ENCODE data around the gene EML6. TPM values are rescaled to one million over a fixed set of nuclear protein-coding genes. Genes with fewer than 3 reads are reported as not detected.
"Not testable (repeated sequence)": the region's sequence is repeated elsewhere in the genome, so short reads cannot be mapped to it uniquely, and the experiment has no call there.

The EML6 gene
- total and polyA plus RNA-seq, 10 of the 15 experiments (the other 5 are each of a cell fraction or from before 2014, with no cell fraction given), result 0.09 to 0.67 (median 0.21) TPM

DNA sequence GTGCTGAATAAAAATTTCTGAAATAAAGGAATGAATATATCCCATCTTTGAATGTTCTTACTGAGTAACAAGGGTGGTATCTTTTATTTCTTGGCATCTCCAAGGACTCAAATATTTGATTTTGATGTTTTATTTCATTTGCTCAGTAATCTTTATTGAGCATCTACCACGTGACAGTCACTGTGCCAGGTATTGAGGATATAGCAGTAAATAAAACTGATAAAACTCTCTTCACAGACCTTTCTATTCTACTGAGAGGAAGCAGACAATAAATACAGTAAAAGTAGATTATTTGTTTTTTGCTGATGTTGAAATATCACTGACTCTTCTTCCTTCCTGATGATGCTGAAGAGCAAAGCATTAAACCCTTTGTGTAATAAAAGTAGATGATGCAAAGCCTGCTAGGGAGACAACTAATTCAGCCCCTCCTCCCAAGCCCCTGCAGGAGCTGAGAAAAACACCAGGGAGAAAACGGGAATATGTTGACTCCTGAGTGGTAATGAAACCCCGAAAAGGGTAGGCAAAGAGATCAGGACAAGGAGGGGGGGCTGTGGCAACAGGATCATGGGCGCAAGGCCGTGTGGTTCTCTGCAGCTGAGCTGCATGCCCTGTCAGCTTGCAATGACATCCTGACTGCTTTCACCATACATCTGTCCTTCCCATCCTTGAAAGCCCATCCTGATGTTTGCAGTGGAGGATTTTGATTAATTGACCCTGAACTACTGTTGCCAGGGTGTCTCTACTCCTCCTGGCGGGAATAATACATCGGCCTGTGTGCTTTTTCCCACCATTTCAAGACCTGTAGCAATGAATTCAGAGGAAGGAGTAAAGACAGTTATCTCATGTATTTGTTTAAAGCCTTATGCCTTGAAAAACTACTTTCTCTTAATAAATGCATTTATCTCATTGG lies 117.4 kb downstream of the EML6 start:
- TF ChIP-seq EP300 (IDR thresholded peaks at IDR 0.05; ENCODE audit: borderline replicate concordance in 1 of 2, control insufficient read depth in 1 of 2, low read depth in 2 of 2, low read length in 2 of 2), result no peak
- no peak for TF ChIP-seq NR2F1 (conservative IDR thresholded peaks at IDR 0.05)
- TF ChIP-seq CBX3 (IDR thresholded peaks at IDR 0.05; ENCODE audit: borderline replicate concordance, low read depth), result no peak
- no peak for TF ChIP-seq GATAD2B (conservative IDR thresholded peaks at IDR 0.05; ENCODE audit: low read depth)
- no peak for TF ChIP-seq CREB1 (IDR thresholded peaks at IDR 0.05; ENCODE audit: low read depth)
- TF ChIP-seq E2F4 (IDR thresholded peaks at IDR 0.05; ENCODE audit: low read depth, low read length), result no peak
- BruUV-seq (replicated peaks), result no TSS peak
- WGBS (ENCODE audit: insufficient coverage, insufficient replicate concordance, low lambda C conversion rate, missing lambda C conversion rate), result 46% methylated on average over 7 of the region's 7 CpGs
- intact Hi-C loops (cut with micrococcal nuclease; ENCODE audit: unreplicated experiment) (no loop called here), in situ Hi-C loops (cut with MboI) (no loop called here)
- H3K27me3 ChIP-seq (replicated peaks in 1 of 2; ENCODE audit: control insufficient read depth in 2 of 2, insufficient read depth in 2 of 2, low read length in 1 of 2), result no peaks in the 10 kb centered on the region
- FAIRE-seq, result no peak
- RAD21 ChIA-PET (ENCODE audit: unreplicated experiment), result no interaction called here
- H3K9me3 ChIP-seq (replicated peaks; ENCODE audit: control insufficient read depth, insufficient read depth, low read length), result no peaks in the 10 kb centered on the region
- H3K9ac ChIP-seq (ENCODE audit: control insufficient read depth, insufficient read depth, low read length), result no peak overlapping the region
- H3K79me2 ChIP-seq (ENCODE audit: control insufficient read depth, insufficient read depth, low read length), result no peaks in the 10 kb centered on the region
- H3K4me3 ChIP-seq, result no peak overlapping the region
- POLR2A ChIA-PET, result no interaction called here
- peaks cover 10% of the 10 kb centered on the region for H3K4me1 ChIP-seq (ENCODE audit: control insufficient read depth, insufficient read depth, low read length)
- H4K20me1 ChIP-seq (ENCODE audit: control insufficient read depth, insufficient read depth), result no peaks in the 10 kb centered on the region
- H2AFZ ChIP-seq (ENCODE audit: control insufficient read depth, low read depth, low read length), result no peak overlapping the region
- no peaks in the 10 kb centered on the region for H3K36me3 ChIP-seq (ENCODE audit: control insufficient read depth in 2 of 2, insufficient read depth in 2 of 2, low read length in 1 of 2)
- ATAC-seq, result no peak
- no peak overlapping the region for H3K27ac ChIP-seq (ENCODE audit: control insufficient read depth, insufficient read depth)
- CTCF ChIA-PET, result interaction anchor here (1.0 to 2.4 kb wide), 5 partner anchors 20 to 318 kb away, joined by 3 to 26 read pairs (median 3); no protein-coding TSS in a partner anchor
- no peak overlapping the region for H3K4me2 ChIP-seq (ENCODE audit: control insufficient read depth, insufficient read depth)
- no peak for DNase-seq (ENCODE audit: low read depth, low spot score)
- SMC1A ChIA-PET (ENCODE audit: uncharacterized antibody, unreplicated experiment), result interaction anchor here (2.1 to 2.7 kb wide), 2 partner anchors 175 to 328 kb away, joined by 10 to 12 read pairs; no protein-coding TSS in a partner anchor

- H3K9ac ChIP-seq (ENCODE audit: control insufficient read depth, insufficient read depth, low read length); H3K79me2 ChIP-seq (ENCODE audit: control insufficient read depth, insufficient read depth, low read length); H3K4me1 ChIP-seq (ENCODE audit: control insufficient read depth, insufficient read depth, low read length); H2AFZ ChIP-seq (ENCODE audit: control insufficient read depth, low read depth, low read length); H4K20me1 ChIP-seq (ENCODE audit: control insufficient read depth, insufficient read depth); ATAC-seq; FAIRE-seq; SMC1A ChIA-PET (ENCODE audit: uncharacterized antibody, unreplicated experiment); H3K27me3 ChIP-seq (replicated peaks in 1 of 2; ENCODE audit: control insufficient read depth in 2 of 2, insufficient read depth in 2 of 2, low read length in 1 of 2); H3K36me3 ChIP-seq (ENCODE audit: control insufficient read depth in 2 of 2, insufficient read depth in 2 of 2, low read length in 1 of 2); DNase-seq (ENCODE audit: low read depth, low spot score); H3K27ac ChIP-seq (ENCODE audit: control insufficient read depth, insufficient read depth); POLR2A ChIA-PET; in situ Hi-C loops (cut with MboI); BruUV-seq (replicated peaks); intact Hi-C loops (cut with micrococcal nuclease; ENCODE audit: unreplicated experiment); H3K9me3 ChIP-seq (replicated peaks; ENCODE audit: control insufficient read depth, insufficient read depth, low read length); RAD21 ChIA-PET (ENCODE audit: unreplicated experiment); H3K4me2 ChIP-seq (ENCODE audit: control insufficient read depth, insufficient read depth); H3K4me3 ChIP-seq: not testable (repeated sequence)
- CTCF ChIA-PET, result interaction anchor here (1.0 to 1.3 kb wide), 3 partner anchors 9 to 136 kb away, joined by 3 read pairs; no protein-coding TSS in a partner anchor
- WGBS (ENCODE audit: insufficient coverage, insufficient replicate concordance, low lambda C conversion rate, missing lambda C conversion rate), result 62% methylated on average over 10 of the region's 10 CpGs
These were observed 118.0 kb downstream of the EML6 start for GRCh38 chr2:54841500-54841899.

Measured in GM12878 (cell line).